HUES6 (cell line): ENCODE results near the gene TBXAS1.

Experiments used
- H3K27ac ChIP-seq: 2 replicates; pipeline ENCODE4 v1.7.0; 2013; ENCODE audit warnings: low read depth, mild to moderate bottlenecking, low read length, inconsistent platforms
- H3K27me3 ChIP-seq: 2 replicates; pipeline ENCODE4 v1.6.1; 2013; ENCODE audit warnings: low read length; ENCODE audit not compliant: control insufficient read depth, insufficient read depth
- H3K36me3 ChIP-seq: 2 replicates; pipeline ENCODE4 v1.6.1; 2013; ENCODE audit warnings: low read length; ENCODE audit not compliant: control insufficient read depth, insufficient read depth
- H3K4me1 ChIP-seq: 2 replicates; pipeline ENCODE4 v1.6.1; 2013; ENCODE audit warnings: low read length; ENCODE audit not compliant: control insufficient read depth, insufficient read depth
- H3K4me3 ChIP-seq: 2 replicates; pipeline ENCODE4 v1.5.1; 2013; ENCODE audit warnings: low read depth, low read length
- H3K9ac ChIP-seq: one replicate; pipeline ENCODE4 v1.6.1; 2013; ENCODE audit warnings: mild to moderate bottlenecking, low read length
- H3K9me3 ChIP-seq: 2 replicates; pipeline ENCODE4 v1.6.1; 2013; ENCODE audit warnings: low read depth, low read length; ENCODE audit not compliant: control insufficient read depth, insufficient read depth

TBXAS1 gene

DNA sequence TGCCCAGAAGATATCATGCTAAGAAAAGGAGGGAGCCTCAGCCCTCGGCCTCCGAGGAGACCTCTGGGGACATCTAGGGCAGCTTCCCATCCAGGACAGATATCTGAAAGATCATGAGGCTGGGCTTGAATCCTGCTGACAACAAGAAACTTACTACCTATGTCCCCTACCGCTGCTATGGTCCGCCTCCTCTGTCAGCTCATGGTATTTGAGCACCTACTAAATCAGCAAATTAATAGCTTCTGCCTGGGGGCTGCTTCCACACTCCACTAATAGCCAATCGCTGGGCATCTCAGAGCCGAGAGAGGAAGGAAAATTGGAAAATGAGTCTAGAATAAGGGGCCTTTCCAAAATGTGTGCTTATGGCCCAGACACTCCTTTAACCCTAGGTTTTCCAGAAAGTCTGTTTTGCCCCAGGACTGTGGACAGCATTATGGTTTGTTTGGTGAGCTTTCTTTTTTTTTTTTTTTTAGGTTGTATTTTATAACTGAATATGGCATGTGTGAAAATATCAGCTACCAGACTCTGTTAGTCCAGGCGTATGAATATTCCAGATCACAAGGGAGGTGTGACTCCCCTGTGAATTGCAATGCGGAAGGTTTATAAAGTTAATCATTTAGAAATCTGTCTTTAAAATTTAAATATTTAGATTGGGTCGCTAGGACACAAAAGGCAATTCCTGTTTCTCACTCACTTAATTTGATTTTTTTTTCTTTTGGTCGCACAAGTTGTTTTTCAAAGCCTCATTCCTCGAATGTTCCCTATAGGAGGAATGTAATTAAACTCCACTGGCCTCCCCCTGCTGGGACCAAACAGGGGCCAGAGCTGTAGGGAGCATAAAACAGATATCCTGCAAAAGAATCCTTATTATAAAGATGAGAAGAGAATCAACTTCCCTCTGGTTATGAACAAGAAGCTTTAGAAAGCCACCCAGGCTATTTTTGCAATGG, 144.3 kb downstream of the TBXAS1 start:
- Histone ChIP-seq H3K36me3 (no peaks in the 10 kb centered on the region), H3K9me3 (no peaks in the 10 kb centered on the region), H3K27ac (no peak overlapping the region), H3K27me3 (no peaks in the 10 kb centered on the region), H3K4me1 (peaks cover 51% of the 10 kb centered on the region), H3K9ac (no peak overlapping the region), H3K4me3 (no peak overlapping the region)

GRCh38 chr7:139974179-139974811, 145.2 kb downstream of the TBXAS1 start:
- Histone ChIP-seq H3K27ac (no peak overlapping the region), H3K36me3 (no peaks in the 10 kb centered on the region), H3K4me1 (peaks cover 50% of the 10 kb centered on the region), H3K9me3 (no peaks in the 10 kb centered on the region), H3K27me3 (no peaks in the 10 kb centered on the region), H3K9ac (no peak overlapping the region), H3K4me3 (no peak overlapping the region)

GRCh38 chr7:139976055-139976837, 147.2 kb downstream of the TBXAS1 start:
- Histone ChIP-seq H3K4me1 (peaks cover 39% of the 10 kb centered on the region), H3K4me3 (no peak overlapping the region), H3K27ac (no peak overlapping the region), H3K36me3 (no peaks in the 10 kb centered on the region), H3K9me3 (no peaks in the 10 kb centered on the region), H3K9ac (no peak overlapping the region), H3K27me3 (no peaks in the 10 kb centered on the region)

GRCh38 chr7:139976838-139977656, 148.0 kb downstream of the TBXAS1 start:
- no peaks in the 10 kb centered on the region for H3K36me3 ChIP-seq
- no peaks in the 10 kb centered on the region for H3K9me3 ChIP-seq
- no peak overlapping the region for H3K27ac ChIP-seq
- no peak overlapping the region for H3K9ac ChIP-seq
- no peak overlapping the region for H3K4me3 ChIP-seq
- peaks cover 32% of the 10 kb centered on the region for H3K4me1 ChIP-seq
- no peaks in the 10 kb centered on the region for H3K27me3 ChIP-seq

- no peaks in the 10 kb centered on the region for H3K36me3 ChIP-seq
- H3K9ac ChIP-seq = no peak overlapping the region
- no peak overlapping the region for H3K4me3 ChIP-seq
- H3K9me3 ChIP-seq = no peaks in the 10 kb centered on the region
- H3K27me3 ChIP-seq = no peaks in the 10 kb centered on the region
- H3K27ac ChIP-seq = no peak overlapping the region
- H3K4me1 ChIP-seq = no peaks in the 10 kb centered on the region
Measured at GRCh38 chr7:139981511-139981895, 152.4 kb downstream of the TBXAS1 start.

DNA sequence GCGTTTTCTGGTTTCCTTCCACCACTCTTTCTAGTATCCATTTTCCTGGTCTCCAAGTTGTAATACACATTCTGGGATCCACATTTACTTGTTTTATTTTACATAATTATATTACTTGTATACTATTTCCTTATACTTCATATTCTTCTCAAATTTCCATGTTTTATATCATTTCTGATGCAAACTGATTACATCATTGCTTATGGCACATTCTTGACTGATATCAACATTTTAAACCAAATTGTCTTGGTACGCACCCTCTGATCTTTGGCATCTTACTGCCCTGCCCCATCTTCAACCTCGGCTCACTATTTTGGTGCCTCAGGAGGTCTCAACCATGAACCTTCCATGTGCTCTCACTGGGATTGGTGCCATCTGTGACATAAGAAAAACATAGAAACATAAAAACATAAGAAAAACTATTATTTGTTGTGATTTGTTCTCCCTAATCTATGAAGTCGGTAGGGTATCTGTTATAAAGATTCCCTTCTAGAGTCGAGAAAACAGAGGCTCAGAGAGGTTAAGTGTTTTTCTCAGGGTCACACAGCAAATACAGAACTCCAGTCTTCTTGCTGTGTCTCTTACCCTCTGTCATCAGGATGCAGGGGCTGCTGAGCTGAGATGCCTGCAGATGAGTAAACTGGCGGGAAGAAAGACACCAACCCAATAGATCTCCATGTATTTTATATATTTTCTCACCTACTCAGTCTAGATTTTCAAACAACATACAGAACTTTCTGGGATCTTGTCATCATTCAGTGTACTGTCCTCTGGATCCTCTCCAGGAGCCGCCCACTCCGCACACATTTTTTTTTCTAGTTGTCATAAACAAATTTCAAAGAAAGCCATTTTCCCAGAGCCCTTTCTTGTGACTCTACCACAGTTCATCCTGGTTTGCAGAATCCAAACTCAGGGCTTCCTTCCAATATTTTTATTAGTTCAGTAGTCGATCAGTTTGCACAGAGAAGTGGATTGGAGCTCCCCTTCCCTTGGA, 154.2 kb downstream of the TBXAS1 start:
- Histone ChIP-seq H3K27me3 (no peaks in the 10 kb centered on the region), H3K4me3 (no peak overlapping the region), H3K4me1 (no peaks in the 10 kb centered on the region), H3K36me3 (no peaks in the 10 kb centered on the region), H3K9me3 (no peaks in the 10 kb centered on the region), H3K9ac (no peak overlapping the region), H3K27ac (no peak overlapping the region)

DNA sequence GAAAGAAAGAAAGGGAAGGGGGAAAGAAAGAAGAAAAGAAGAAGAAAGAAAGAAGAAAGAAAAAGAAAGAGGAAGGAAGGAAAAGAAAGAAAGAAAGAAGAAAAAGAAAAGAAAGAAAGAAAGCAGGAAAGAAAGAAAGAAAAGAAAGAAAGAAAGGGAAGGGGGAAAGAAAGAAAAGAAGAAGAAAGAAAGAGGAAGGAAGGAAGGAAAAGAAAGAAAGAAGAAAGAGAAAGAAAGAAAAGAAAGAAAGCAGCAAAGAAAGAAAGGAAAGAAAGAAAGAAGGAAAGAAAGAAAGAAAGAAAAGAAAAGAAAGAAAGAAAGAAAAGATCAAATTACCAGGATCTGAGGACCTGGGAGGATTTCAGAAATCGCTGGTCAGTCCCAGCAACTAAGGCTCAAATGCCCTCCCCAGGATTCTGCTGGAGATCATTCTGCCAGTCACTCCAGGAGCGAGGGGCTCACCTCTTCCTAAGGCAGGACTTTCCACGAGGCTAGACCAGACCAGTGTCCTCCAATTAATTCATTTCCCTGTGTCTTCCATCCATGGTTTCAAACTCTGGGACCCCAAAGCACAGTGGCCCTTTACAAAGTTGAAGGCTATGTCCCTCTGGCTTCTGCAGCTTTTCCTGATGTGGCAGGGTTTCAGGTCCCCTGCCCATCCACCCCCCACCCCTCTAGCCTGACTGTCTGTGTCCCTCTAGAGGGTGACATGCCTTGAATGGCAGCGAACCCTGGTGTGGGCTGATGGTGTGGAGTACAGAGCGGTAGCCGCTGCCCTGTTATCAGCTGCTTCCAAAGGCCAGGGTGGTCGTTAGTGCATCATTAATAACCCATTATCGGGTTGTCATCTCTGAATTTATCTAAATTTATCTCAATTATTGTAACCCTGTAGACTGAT, 155.8 kb downstream of the TBXAS1 start:
- Histone ChIP-seq H3K9ac (no peak overlapping the region), H3K27ac (no peak overlapping the region), H3K4me1 (peaks cover 9% of the 10 kb centered on the region), H3K9me3 (no peaks in the 10 kb centered on the region), H3K36me3 (no peaks in the 10 kb centered on the region), H3K27me3 (no peaks in the 10 kb centered on the region), H3K4me3 (no peak overlapping the region)

DNA sequence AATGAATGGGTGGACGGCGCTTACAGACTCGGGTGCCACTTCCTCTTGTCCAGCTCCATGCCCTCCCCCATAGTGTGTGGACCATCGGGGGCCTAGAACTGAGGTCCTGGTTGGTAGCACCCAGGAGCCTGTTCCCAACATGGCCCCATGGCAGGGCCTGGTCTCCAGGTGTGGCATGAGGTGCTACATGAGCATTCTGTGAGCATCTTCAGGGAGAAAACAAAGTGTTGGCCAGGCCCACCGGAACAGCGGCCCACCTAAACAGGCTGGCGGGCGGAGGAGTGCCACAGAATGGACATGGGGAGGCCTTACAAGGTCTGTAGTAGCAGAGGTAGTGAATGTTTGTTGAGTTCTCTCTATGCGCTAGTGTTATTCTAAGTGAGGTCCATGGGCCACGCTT, 156.7 kb downstream of the TBXAS1 start:
- Histone ChIP-seq H3K4me1 (peaks cover 14% of the 10 kb centered on the region), H3K9ac (no peak overlapping the region), H3K4me3 (no peak overlapping the region), H3K27ac (no peak overlapping the region), H3K9me3 (no peaks in the 10 kb centered on the region), H3K27me3 (no peaks in the 10 kb centered on the region), H3K36me3 (no peaks in the 10 kb centered on the region)
